Nephron progenitor cell (in vitro differentiated cells): ENCODE results near the gene XRN2.

Experiments
- DNase-seq: peaks from one replicate; pipeline ENCODE4 v3.0.0; 2021
- H3K27ac Mint-ChIP-seq: 2 replicates; pipeline ENCODE4 v1.8.0; 2021; ENCODE audit warnings: mild to moderate bottlenecking, moderate library complexity, mixed read lengths
- H3K27me3 Mint-ChIP-seq: 2 replicates; pipeline ENCODE4 v1.8.0; 2021; ENCODE audit warnings: mild to moderate bottlenecking, low read depth, mixed read lengths; ENCODE audit not compliant: poor library complexity
- H3K36me3 Mint-ChIP-seq: 2 replicates; pipeline ENCODE4 v1.8.0; 2021; ENCODE audit warnings: low read depth, mixed read lengths
- H3K4me1 Mint-ChIP-seq: 2 replicates; pipeline ENCODE4 v1.8.0; 2021; ENCODE audit warnings: mixed read lengths
- H3K4me3 Mint-ChIP-seq: 2 replicates; pipeline ENCODE4 v1.8.0; 2021; ENCODE audit warnings: mild to moderate bottlenecking, moderate library complexity, mixed read lengths
- H3K9me3 Mint-ChIP-seq: 2 replicates; pipeline ENCODE4 v1.8.0; 2021; ENCODE audit warnings: mild to moderate bottlenecking, moderate library complexity, mixed read lengths
- CTCF ChIP-seq: fragments of 200-600 bp; sonication (generic); IDR thresholded peaks from 2 replicates; pipeline ENCODE4 v1.5.0; 2021; ENCODE audit warnings: antibody characterized with exemption

The XRN2 gene

GRCh38 chr20:21391972-21392352, 88.8 kb downstream of the XRN2 start:
- TF ChIP-seq CTCF, result no peak
- no peak for DNase-seq
- Mint-ChIP-seq H3K27me3 (peaks cover 73% of the 10 kb centered on the region), H3K4me1 (peaks cover 10% of the 10 kb centered on the region), H3K4me3 (peak overlapping the region; percentile 70), H3K36me3 (peaks cover 24% of the 10 kb centered on the region), H3K9me3 (no peaks in the 10 kb centered on the region), H3K27ac (no peak overlapping the region)

GRCh38 chr20:21393166-21393565, 90.0 kb downstream of the XRN2 start:
- DNase-seq, result no peak
- peaks cover 10% of the 10 kb centered on the region for H3K4me1 Mint-ChIP-seq
- H3K36me3 Mint-ChIP-seq, result peaks cover 14% of the 10 kb centered on the region
- TF ChIP-seq CTCF, result no peak
- peaks cover 85% of the 10 kb centered on the region for H3K27me3 Mint-ChIP-seq
- no peak overlapping the region for H3K27ac Mint-ChIP-seq
- H3K4me3 Mint-ChIP-seq, result no peak overlapping the region
- no peaks in the 10 kb centered on the region for H3K9me3 Mint-ChIP-seq

- H3K27me3 Mint-ChIP-seq, result peaks cover 88% of the 10 kb centered on the region
- no peak overlapping the region for H3K4me3 Mint-ChIP-seq
- H3K27ac Mint-ChIP-seq, result no peak overlapping the region
- H3K9me3 Mint-ChIP-seq, result no peaks in the 10 kb centered on the region
- DNase-seq, result no peak
- H3K4me1 Mint-ChIP-seq, result peaks cover 10% of the 10 kb centered on the region
- peaks cover 12% of the 10 kb centered on the region for H3K36me3 Mint-ChIP-seq
- no peak for TF ChIP-seq CTCF
Measured at GRCh38 chr20:21393816-21394519, 90.8 kb downstream of the XRN2 start.

- Mint-ChIP-seq H3K4me1 (peaks cover 10% of the 10 kb centered on the region), H3K27ac (no peak overlapping the region), H3K27me3 (peaks cover 93% of the 10 kb centered on the region)
Measured at GRCh38 chr20:21394551-21394950, 91.4 kb downstream of the XRN2 start.

GRCh38 chr20:21395051-21395665, 92.0 kb downstream of the XRN2 start:
- peaks cover 10% of the 10 kb centered on the region for H3K4me1 Mint-ChIP-seq
- H3K4me3 Mint-ChIP-seq, result no peak overlapping the region
- peaks cover 93% of the 10 kb centered on the region for H3K27me3 Mint-ChIP-seq
- no peak overlapping the region for H3K27ac Mint-ChIP-seq
- DNase-seq, result no peak
- TF ChIP-seq CTCF, result no peak
- no peaks in the 10 kb centered on the region for H3K9me3 Mint-ChIP-seq
- H3K36me3 Mint-ChIP-seq, result peaks cover 5% of the 10 kb centered on the region

More at GRCh38 chr20:21394551-21394950, 91.4 kb downstream of the XRN2 start:
- no peaks in the 10 kb centered on the region for H3K9me3 Mint-ChIP-seq
- no peak overlapping the region for H3K4me3 Mint-ChIP-seq
- DNase-seq, result no peak
- peaks cover 9% of the 10 kb centered on the region for H3K36me3 Mint-ChIP-seq
- no peak for TF ChIP-seq CTCF
